AG08396 (cell line): ENCODE results near the gene DHX9.

ENCODE experiments used
- DNase-seq: peaks from one replicate; pipeline ENCODE4 v3.0.0; 2012; ENCODE audit warnings: low spot score, mixed read lengths

Gene DHX9

DNA sequence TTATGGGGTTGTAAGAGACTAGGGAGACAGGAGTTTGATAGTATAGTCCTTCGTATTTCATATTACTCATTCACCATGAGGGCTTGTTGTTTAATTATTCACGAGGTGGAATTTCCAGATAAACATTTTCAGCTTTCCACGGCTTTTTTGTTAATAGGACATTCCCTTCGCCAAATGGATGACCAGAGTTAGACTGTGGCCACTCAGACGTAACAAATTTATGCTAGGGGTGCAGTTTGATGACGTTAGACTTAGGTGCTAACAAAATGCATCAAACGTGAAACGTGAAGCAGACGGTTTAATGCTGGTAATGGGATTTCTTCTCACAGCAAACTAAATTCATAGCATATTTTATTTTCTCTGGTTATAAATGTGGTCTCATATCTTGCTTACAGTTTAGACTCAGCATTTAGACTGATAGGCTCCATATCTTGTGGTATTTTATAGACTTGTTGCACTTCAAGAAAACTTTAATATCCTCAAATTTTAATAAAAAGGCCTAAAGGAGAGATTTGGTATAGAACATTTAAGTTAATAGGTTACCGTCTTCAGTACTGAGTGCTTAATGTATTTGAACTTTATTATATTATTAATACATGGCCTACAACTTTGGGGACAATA is 2.3 kb downstream of the DHX9 start:
- DNase-seq: peak; percentile 7

- no peak for DNase-seq
Measured at GRCh38 chr1:182842265-182842664, 3.1 kb downstream of the DHX9 start.

GRCh38 chr1:182845379-182845778 is 6.2 kb downstream of the DHX9 start:
- DNase-seq: no peak

- DNase-seq: no peak
Measured at GRCh38 chr1:182845894-182846293, 6.7 kb downstream of the DHX9 start.

DNA sequence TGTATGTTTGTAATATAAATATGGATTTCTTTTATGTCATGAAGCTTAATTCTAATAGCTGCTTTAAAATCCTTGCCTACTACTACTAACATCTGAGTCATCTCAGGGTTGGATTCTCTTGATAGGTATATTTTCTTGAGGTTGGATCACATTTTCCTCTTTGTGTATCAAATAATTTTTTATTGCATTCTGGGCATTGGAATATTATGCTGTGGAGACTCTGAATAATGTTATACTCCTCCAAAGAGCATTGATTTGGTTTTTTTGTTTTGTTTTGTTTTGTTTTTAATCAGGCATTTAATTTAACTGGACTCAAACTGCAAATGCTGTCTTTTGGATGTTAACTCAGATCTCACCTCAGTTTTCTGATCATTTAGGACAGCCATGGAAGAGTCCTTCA is 8.0 kb downstream of the DHX9 start:
- DNase-seq: no peak

DNA sequence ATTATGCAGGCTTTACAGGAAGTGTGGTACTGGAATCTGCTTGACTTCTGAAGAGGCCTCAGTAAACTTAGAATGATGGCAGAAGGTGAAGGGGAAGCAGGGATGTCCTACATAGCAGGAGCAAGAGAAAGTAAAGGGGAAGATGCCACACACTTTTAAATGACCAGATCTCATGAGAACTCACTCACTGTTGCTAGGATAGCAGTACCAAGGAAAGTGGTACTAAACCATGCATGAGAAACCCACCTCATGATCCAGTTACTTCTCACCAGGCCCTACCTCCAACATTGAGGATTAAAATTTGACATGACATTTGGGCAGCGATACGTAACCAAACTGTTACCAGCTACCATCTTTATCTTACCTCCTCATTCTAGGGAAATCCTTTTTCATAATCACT is 9.6 kb downstream of the DHX9 start:
- DNase-seq: no peak

DNA sequence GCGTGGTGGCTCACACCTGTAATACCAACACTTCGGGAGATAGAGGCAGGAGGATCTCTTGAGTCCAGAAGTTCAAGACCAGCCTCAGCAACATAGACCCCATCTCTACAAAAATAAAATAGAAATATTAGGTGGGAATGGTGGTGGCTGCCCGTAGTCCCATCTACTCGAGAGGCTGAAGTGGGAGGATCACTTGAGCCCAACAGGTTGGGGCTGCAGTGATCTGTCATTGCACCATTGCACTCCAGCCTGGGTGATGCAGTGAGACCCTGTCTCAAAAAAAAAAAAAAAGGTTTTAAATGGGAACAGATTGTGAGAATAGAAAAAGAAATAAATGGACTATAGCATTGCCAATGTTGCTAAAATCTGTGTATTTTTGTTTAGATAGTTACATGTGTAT is 11.2 kb downstream of the DHX9 start:
- no peak for DNase-seq

DNA sequence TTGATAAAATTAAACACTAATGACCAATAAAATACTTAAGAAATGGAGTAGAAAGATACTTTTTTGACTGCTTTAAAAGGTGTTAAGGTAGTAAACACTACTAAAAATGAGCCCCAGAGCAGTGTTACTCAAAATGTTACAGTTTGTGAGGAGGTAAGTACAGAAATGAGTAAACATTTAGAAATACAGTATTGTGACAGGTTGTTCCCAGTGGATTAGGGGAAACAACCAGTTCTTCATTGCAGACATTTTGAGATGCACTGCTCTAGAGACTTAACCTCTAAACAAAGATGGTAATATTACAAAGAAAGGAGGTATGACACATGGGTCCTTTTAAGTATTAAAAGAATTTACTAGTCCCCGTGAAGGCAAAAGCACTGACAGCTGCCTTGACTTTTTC is 12.7 kb downstream of the DHX9 start:
- DNase-seq: no peak

GRCh38 chr1:182855911-182856310 is 16.8 kb downstream of the DHX9 start:
- DNase-seq: no peak

DNA sequence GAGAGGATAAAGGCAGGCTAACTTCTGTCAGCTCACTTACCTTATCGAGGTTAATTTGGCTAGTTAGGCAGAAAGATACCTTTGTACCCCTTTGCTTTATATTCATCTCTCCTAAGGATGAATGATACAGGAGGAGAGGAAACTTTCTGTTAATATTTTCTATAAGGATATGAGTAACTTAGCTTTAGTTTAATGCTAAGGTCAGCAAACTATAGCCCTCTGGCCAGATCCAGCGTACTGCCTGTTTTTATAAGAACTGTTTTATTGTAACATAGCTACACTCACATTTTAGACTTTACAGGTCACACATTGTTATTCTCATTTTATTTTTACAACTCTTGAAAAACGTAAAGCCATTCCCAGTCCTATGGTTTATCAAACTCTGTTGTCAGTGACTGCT is 18.1 kb downstream of the DHX9 start:
- no peak for DNase-seq

DNA sequence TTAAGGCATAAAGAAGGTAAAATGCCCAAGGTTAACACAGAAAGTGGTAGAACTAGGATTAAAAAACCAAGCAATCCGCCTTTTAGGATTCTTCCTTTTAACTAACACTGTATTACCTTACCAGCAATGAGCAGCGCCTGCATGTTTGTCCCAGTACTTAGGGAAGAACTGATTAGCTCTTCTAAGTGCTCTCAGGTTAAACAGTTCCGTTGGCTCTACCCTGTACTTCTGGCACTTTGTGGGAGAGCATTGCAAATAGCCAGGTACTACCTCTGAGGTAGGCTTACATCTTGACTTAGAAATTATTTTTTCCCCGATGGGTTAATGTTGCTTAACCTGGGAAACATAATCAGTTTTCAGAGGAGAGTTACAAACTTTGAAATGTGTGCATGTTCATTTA is 21.5 kb downstream of the DHX9 start:
- DNase-seq: no peak

DNA sequence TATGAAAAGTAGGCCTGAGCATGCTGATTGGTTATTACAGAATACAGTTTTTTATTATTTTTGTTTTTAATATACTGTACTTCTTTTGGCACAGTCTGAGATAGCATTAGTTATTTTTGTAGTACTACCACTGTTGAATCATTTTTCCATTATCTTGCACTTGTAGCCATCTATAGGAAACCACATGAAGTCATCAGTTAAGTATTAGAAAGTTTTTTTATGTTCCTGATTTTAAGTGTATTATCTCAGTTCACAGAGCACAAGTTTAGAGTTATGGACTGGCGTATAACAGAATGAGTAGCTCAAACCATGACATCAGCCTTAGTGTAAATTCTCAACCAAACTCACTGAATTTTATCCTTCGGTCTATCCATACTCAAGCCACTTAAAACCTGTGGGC is 22.8 kb downstream of the DHX9 start:
- no peak for DNase-seq

- no peak for DNase-seq
Measured at GRCh38 chr1:182862827-182863226, 23.7 kb downstream of the DHX9 start.

DNA sequence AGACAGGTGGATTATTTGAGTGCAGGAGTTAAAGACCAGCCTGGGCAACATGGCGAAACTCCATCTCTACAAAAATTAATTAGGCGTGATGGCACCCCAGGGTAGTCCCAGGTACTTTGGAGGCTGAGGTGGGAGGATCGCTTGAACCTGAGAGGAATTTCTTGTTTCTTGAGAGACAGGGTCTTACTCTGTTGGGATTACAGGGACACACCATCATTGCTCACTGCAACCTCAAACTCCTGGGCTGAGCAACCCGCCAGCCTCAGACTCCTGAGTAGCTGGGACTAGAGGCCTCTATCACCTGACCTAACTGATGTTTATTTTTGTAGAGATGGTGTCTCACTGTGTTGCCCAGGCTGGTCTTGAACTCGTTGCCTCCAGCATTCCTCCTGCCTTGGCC is 24.8 kb downstream of the DHX9 start:
- DNase-seq: no peak

DNA sequence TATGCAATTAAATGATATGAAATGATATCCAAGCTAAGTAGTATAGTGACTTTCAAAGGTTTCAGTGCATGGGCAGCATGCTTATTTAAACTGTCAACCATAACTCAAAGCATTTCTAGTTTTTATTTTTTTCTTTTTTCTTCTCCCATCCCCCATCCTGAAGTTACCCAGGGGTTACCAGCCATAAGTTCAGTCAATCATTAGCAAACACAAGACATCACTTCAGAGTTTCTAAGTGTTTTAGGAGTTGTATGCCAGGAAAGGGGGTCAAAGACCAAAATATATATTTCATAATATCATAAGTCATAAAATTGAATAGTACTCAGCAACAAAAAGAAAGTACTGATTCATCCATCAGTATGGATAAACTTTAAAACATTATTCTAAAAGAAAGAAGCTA is 28.7 kb downstream of the DHX9 start:
- no peak for DNase-seq

DNA sequence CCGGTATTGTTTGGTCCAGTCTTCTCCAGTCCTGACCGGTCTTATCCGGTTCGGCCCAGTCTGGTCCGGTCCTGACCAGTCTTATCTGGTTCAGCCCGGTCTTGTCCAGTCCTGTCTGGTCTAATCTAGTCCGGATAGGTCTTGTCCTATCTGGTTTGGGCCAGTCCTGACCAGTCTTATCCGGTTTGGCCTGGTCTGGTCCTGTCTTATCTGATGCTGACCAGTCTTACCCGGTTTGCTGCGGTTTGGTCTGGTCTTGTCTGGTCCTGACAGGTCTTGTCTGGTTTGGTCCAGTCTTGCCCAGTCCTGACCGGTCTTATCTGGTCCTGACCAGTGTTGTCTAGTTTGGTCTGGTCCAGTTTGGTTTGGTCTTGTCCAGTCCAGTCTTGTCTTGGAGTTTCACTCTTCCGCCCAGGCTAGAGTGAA is 30.1 kb downstream of the DHX9 start:
- DNase-seq: no peak

GRCh38 chr1:182872881-182873280 is 33.7 kb downstream of the DHX9 start:
- no peak for DNase-seq

- no peak for DNase-seq
Measured at GRCh38 chr1:182875889-182876288, 36.7 kb downstream of the DHX9 start.

- DNase-seq: no peak
Measured at GRCh38 chr1:182877331-182877730, 38.2 kb downstream of the DHX9 start.

- DNase-seq: no peak
Measured at GRCh38 chr1:182877842-182878241, 38.7 kb downstream of the DHX9 start.

DNA sequence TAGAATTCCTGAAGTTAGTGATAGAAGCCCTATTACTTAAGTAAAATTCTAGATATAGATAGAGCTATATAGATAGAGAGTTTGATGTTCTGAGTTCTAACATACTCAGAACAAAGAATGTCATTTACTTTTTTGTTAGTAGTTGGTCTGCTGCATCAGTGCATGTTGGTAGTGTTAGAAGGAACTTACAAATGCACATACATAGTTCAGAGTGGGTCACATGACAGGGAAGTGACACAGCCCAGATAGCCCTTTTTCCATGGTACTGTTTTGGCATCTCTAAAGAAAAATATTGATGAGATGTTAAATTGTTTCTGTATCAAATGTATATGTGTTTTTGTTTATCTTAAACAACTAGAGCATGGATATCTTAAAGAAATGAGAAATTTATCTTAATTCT is 45.7 kb downstream of the DHX9 start:
- DNase-seq: no peak

GRCh38 chr1:182885591-182885990 is 46.4 kb downstream of the DHX9 start:
- no peak for DNase-seq

DNA sequence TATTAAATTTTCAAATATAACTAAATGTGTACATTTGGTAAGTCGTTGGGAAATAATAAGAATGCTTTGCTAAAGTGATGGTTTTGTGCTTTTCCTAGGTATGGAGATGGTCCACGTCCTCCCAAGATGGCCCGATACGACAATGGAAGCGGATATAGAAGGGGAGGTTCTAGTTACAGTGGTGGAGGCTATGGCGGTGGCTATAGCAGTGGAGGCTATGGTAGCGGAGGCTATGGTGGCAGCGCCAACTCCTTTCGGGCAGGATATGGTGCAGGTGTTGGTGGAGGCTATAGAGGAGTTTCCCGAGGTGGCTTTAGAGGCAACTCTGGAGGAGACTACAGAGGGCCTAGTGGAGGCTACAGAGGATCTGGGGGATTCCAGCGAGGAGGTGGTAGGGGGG is 47.8 kb downstream of the DHX9 start:
- DNase-seq: no peak

GRCh38 chr1:182888736-182889531 is 49.8 kb downstream of the DHX9 start:
- DNase-seq: peak; percentile 29
